ENCODE measurements around the gene NAALAD2.

DNA sequence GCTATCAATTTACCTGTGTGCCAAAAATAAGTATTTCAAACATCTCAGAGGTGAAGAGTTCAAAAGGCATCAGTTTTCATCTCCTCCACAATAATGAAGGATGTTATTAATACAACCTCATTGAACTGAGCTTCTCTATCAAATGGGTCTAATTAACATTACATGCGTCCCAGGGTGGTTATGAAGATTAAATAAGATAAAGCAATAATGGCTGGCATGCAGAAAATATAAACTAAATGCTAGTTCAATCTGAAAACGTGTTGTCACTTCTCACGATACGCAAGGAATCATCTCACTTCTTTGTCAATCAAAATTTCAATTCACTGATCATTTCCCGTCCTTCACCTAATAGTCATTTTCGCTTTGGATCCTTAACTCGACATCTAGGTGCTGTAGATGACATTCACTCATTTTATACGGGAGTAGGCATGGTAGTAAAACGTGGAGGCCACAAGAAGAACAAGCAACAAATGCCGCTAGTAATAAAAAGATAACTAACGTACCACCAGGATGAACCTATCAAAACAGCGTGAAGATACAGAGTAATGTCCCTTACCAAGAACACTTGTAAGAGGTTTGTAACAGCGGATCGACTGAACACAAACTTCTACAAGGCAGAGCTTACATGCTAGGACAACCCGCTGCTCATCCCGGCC is 87.5 kb downstream of the NAALAD2 start:
- TF ChIP-seq, protein P1, sequence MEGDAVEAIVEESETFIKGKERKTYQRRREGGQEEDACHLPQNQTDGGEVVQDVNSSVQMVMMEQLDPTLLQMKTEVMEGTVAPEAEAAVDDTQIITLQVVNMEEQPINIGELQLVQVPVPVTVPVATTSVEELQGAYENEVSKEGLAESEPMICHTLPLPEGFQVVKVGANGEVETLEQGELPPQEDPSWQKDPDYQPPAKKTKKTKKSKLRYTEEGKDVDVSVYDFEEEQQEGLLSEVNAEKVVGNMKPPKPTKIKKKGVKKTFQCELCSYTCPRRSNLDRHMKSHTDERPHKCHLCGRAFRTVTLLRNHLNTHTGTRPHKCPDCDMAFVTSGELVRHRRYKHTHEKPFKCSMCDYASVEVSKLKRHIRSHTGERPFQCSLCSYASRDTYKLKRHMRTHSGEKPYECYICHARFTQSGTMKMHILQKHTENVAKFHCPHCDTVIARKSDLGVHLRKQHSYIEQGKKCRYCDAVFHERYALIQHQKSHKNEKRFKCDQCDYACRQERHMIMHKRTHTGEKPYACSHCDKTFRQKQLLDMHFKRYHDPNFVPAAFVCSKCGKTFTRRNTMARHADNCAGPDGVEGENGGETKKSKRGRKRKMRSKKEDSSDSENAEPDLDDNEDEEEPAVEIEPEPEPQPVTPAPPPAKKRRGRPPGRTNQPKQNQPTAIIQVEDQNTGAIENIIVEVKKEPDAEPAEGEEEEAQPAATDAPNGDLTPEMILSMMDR (conservative IDR thresholded peaks at IDR 0.05 in 1 of 2, IDR thresholded peaks at IDR 0.05 in 1 of 2; ENCODE audit: extremely low read depth in 1 of 2, insufficient read depth in 1 of 2, low read depth in 1 of 2, low read length in 2 of 2): no peak
- TF ChIP-seq EZH2 (IDR thresholded peaks at IDR 0.05; ENCODE audit: borderline replicate concordance, low read length): no peak

All from mammary epithelial cell (primary cell).